GM19463 (cell line): ENCODE data around the gene PLXDC1.
"Not testable (repeated sequence)": the region's sequence is repeated elsewhere in the genome, so short reads cannot be mapped to it uniquely, and the experiment has no call there.

Experiments
- ATAC-seq: cut with Tn5 transposase; IDR thresholded peaks from one replicate; pipeline ENCODE4 v1.9.1; 2021; ENCODE audit warnings: mild to moderate bottlenecking, moderate library complexity; ENCODE audit not compliant: unreplicated experiment

The PLXDC1 gene

DNA sequence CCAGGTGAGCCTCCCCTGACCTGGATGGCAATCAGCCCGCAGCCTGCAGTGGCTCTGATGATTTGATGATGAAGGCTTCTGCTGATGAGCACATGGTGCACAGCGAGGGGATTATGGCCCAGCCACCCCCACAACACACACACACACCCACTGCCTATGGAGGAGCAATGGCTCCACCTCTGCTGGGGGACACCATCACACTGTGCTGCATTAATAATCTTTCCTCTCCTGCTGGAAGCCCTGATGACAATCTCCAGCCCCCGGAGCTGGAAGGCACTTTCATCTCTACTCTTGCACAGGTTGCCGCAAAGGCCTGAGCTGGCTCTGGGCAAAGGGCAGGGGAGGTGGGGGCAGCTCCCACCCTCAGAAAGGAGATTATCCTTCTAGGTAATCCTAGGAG lies 79.9 kb downstream of the PLXDC1 start:
- ATAC-seq = no peak

DNA sequence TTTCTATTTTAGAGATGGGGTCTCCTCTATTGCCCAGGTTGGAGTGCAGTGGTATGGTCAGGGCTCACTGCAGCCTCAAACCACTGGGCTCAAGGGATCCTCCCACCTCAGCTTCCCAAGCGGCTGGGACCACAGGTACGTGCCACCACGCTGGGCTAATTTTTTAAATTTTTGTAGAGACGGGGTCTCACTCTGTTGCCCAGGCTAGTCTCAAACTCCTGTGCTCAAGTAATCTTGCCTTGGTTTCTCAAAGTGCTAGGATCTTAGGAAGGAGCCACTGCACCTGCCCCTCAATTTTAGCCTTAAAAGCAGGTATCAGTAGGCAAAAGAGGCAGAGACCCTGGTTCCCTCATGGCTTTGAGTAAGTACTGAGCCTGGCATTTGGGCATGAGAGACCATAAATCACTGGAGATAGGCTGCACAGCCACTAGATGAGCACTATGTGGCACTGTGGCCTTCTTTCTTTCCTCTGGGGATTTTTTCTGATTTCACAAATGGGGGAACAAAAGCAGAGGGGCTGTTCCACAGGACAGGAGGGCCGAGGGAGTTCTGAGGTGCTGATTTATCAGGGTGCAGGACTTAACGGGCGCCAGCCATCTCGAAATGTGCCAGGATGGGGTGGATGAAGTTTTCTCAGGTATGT lies 82.2 kb downstream of the PLXDC1 start:
- ATAC-seq = no peak

DNA sequence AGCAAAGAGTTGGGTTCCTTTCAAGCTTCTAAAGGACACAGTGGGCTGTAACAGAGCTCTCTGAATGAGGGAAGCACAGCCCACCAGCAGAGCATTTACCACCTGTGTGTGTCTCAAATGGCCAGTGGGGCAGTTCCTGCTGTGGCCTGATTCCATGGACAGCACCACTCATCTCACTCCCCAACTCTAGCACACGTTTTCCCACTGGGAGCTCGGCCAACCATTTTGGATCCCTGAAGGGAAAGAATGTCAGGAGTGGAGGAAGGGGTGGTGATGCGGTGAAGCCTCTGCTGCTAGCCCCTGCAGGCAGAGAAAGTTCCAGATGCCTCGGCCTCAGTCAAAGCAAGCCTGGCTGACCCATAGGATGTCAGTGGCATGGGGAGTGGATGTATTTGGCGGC lies 86.6 kb downstream of the PLXDC1 start:
- ATAC-seq = no peak

DNA sequence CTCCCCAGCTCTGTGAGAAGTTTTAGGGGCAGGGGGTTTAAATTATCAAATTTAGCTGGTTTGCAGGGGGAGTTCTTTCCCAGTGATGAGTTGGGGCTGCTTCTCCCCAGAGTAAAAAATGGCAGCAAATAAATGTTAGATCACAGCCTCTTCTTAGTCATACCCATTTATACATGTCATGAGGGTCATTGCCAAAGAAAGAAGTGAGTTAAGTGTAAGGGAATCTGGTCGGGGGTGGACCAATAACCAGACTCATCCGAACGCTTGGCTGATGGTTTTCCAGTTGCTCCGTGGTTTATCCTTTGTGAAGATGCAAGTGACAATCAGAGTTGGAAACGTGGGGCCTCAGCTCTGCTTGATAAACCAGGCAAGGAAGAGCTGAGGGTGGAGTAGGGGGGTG lies 87.1 kb downstream of the PLXDC1 start:
- no peak for ATAC-seq

DNA sequence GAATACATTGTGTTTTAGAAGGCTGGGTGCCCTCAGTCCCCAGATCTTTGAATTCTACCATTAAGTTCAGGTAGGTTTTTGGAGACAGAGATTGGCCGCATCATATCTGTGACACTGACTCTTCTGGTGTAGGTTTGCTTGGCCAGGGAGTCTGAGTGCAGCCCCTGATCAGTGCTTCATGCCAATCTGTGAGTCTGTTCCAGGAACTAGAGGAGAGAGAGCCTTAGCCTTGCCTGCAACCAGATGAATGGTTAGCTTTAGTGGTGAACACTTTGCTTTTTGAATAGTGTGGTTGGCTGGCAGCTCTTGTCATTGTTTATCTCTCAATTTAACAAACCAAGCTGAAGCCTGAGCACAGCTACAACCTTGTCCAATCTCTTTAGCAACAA lies 87.8 kb downstream of the PLXDC1 start:
- no peak for ATAC-seq

DNA sequence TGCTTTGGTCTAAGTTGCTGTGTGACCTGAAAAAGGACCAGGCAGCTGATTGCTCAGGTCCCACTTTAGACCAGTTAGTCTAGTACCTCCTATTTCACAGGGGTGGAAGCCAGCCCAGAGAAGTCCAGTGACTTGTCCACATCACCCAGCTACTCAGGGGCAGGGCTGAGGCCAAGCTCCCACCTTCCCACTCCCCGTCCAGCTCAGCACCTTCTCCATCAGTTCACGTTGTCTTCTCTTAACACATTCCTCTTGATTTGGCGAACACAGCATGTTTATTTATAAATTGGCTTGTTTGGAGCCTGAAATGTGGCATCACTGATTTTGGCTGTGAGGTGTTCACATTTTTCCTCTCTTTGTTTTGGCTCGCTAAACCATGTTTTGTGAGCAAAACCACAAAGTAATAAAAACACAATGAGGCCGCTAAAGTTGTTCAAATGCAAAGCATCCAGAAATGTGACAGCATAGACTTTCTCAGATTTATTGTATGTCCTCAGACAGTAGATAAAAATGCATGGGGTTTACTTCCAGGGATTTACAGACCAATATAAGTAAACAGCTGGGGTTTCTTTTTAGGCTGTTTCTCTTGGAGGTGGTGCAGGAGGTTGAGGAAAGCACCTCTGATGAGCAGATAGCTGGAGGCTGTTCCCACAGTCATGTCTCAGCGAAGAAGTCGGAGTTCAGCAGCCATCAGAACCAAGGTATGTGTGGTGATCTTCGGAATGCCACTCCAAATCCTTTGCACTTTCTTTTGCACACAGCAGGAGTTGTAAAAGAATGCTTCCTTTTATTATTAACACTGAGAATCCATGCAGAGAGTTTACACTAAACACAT lies 88.4 kb downstream of the PLXDC1 start:
- ATAC-seq = no peak

DNA sequence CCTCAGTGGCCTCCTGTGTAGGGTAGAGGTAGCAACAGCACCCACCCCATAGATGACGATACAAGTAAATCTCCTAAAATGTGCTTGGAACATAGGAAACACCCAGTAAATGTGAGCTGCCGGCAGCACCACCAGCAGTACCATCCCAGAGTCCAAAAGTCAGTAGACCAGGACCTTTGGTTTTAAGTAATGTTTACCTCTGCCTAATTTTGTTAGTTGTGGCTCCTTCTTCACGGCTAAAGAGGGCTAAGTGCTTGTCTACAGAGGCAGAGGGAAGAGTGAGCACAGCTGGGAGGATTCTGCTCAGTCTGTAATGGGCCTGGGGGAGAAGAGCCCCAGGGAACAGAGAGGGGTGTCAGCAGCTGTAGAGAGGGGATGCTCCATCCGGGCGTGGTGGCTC lies 92.9 kb downstream of the PLXDC1 start:
- ATAC-seq = no peak

DNA sequence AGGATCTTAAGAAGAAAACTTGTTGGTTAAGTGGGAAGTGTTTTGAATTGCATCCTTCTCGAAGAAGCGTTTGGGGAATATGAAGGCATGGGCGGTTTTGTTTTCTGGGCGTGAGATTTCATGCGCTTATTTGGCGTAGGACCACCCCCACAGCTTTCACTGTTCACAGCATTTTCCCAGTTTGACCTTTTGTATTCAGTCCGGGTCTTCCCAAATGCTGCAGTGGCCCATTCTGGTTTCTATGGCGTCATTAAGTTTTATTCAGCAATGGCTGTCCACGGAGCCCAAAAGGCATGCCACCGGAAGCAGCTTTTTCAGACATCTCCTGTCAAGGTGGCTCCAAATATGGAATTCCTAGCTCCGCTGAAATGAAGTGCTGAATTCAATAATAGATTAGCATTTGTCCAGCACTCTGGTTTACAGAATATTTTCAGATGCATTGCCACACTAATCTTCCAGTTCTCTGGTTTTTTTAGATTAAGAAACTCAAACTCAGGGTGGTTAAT lies 93.7 kb downstream of the PLXDC1 start:
- ATAC-seq = no peak

DNA sequence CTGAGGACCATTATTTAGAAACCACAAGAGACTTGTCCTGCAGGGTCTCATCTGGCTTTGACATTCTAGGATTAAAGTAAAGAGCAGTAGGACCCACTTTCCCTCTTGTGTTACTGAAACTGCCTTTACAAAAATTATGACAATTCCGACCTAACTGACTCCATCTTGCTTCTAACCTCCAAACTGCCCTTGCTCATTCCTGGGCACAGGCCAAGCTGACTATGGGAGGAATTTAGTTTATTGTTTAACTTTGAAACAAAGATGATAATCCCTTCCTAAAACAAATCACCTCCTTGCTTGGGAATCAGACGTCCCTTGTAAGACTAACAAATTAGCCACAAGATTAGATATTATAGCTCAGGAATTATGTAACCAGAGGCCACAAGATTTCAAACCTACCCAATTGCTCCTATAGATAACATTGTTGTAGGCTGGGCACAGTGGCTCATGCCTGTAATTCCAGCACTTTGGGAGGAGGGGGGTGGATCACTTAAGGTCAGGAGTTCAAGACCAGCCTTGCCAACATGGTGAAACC lies 97.3 kb downstream of the PLXDC1 start:
- no peak for ATAC-seq

DNA sequence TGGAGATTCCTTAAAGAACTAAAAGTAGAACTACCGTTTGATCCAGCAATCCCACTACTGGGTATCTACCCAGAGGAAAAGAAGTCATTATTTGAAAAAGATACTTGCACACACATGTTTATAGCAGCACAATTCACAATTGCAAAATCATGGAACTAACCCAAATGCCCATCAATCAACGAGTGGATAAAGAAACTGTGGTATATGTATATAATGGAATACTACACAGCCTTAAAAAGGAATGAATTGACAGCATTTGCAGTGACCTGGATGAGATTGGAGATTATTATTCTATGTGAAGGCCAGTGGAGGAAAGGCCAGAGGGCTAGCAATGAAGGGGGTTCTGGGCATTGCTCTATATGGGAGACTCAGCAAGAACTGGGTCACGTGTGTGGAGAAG lies 99.0 kb downstream of the PLXDC1 start:
- not testable (repeated sequence) for ATAC-seq

DNA sequence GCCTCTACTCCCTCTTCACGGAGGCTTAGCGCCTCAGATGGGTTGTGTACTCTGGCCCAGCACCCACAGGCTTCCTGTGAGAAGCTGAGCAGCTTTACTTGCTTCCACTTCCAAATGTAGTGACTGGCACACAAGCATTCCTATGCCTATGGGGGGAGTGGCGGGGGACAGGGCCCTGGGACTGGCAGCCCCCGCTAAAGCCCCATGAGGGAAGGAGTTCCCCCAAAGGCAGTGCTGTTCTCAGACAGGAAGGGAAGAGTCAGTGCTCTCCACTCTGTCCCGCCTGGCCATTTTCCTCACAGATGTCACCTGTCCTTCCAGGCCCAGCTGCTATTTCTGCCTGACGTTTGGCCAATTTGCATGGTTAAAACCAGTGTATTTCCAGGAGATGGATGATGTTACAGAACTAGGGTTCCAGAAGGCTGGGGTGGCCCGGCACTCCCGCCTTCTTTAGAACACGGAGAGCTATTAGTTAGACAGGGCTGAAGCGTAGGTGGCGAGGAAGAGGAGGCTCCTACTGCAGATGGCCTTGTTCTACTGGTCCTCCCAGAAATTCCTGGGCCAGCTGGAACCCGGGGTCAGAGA lies 100.3 kb downstream of the PLXDC1 start:
- no peak for ATAC-seq

DNA sequence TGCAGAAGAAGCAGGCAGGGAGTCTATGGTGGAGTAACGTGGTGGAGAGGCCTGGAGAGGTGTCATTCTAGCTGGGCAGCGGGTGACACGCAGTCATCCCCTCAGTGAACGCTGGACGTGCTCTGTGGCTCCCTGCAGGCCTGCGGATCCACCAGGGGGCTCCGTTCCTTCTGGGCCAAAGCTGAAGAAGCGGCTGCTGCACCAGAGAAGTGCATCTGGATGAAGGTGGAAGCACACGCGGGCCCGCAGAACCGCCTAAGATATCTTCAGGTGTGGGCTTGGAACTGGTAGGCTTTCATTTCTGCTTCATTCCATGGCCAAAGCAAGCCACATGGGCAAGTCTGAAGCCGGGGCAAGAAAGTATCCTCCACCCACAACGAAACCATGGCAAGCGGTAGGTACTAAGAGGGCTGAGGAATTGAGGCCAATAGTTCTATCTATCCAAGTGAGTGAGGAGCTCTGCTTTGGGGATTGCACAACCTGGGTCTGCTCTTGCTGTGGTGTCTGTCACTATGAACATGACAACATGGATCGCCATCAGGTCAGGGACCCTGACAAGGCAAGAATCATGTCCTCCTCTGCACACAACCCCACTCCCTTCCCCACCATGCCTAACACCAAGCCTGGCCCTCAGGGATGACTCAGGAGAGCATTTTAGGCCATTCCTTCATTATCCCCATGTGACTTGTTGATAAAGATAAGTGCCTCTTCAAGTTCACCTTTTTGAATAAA lies 105.3 kb downstream of the PLXDC1 start:
- ATAC-seq = no peak

DNA sequence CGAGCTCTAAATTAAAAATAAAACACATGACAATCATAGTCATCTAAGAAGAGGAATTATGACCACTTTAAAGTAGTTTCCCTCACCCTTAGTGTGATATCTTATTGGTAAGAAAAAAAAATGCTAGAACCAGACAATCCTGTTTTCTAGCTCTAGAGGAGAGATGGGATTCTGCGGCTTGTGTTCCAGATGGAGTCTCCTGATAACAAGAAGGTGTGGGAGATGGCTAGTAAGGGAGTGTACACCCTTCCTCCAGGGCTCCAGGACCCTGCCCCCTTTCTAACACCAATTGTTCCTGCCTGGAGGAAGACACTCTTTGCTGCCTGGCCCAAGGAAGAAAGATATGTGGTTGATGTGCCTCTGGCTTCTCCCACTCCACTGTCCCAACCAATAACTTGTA lies 115.4 kb downstream of the PLXDC1 start:
- ATAC-seq = no peak

DNA sequence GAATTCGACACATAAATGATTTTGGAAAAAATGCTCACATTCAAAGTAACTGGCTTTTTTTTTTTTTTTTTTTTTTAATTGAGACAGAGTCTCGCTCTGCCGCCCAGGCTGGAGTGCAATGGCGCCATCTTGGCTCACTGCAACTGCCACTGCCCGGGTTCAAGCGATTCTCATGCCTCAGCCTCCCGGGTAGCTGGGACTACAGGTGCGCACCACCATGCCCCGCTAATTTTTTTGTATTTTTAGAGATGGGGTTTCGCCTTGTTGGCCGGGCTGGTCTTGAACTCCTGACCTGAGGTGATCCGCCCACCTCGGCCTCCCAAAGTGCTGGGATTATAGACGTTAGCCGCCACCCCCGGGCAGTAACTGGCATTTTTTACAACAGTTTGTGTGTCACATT lies 115.9 kb downstream of the PLXDC1 start:
- not testable (repeated sequence) for ATAC-seq

DNA sequence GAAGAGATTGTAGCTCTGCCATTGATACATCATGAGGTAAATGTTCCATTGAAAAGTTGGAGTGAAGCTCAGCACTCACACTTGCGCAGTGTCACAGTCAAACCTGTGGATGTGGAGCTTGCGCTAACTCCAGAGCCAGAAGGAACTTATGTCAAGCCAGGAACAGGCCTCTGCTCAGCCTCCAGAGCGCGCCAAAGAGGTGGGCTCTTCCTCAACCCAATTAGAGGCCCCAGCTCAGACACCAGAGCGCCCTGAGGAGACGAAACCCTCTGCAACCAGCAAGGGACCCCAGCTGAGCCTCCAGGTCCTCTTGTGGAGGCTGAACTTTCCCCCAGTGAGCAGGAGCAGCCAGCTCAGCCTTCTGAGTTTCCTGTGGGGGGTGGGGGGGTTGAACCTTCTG lies 122.7 kb downstream of the PLXDC1 start:
- no peak for ATAC-seq

DNA sequence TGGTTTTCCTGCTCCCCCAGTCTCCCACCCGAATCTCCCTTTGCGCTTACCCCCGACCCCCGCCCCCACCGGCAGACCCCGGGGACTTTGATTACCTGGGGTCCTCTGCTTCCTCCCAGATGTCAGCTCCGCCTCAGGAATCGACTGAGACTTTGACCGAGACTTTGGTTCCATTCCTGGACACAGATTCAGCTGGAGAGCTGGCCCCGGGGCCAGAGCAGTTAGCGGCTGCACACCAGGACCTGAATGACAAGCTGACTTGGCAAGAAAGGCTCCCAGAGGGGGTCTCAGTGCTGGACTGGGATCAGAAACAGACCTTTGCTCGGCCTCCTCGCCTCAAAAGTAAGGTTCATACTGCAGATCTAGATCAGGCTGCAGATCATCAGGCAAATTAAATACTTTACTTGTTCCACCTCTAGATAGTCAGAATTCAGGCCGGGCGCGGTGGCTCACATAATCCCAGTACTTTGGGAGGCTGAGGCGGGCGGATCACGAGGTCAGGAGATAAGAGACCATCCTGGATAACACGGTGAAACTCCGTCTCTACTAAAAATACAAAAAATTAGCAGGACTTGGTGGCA lies 123.9 kb downstream of the PLXDC1 start:
- ATAC-seq = no peak

DNA sequence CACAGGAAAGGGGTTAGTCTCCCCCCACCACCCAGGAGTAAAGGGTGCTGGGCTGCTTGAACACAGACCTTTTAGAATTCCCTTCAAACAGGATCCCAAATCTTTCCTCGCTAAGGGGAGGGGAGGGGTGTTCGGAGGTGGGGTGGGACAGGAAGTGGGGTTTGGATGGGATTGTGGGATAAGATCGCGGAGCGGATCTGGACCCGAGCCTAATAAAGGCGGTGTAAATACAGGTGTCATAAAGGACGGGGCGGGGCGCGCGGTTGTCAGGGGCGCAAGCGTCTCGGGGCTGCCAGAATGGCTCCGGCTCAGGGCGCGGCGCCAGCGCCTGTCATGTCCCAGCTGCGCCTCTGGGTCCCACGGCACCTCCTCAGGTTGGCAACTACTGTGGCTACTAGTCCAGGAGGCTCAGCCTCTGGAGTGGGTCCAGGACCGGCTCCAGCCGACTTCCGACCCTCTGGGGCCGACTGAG lies 124.4 kb downstream of the PLXDC1 start:
- no peak for ATAC-seq

DNA sequence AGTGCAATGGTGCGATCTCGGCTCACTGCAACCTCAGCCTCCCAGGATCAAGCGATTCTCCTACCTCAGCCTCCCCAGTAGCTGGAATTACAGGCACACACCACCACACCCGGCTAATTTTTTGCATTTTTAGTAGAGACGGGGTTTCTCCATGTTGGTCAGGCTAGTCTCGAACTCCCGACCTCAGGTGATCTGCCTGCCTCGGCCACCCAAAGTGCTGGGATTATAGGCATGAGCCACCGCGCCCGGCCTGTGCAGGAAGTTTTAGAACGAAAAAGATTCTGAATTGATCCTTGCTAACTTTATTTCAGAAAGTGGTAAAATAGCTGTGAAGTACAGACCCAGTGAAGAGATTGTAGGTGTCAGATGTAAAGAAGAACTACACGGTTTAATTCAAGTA lies 125.1 kb downstream of the PLXDC1 start:
- ATAC-seq = not testable (repeated sequence)

DNA sequence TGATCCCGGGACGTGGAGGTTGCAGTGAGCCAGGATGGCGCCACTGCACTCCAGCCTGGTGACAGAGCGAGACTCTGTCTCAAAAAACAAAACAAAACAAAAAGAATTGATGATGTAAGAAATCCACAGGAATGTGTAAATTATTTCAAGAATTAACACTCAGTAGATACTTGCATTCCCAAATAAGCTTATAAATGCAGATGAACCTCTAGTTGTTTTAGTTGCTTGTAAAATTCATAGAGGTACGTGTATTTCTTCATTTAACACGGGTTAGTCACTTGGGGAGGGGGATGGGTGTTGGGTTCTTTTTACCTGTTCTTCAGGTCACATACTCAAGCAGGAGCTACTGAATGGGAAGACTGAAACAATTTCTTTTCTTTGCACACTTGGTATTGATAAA lies 128.5 kb downstream of the PLXDC1 start:
- no peak for ATAC-seq

DNA sequence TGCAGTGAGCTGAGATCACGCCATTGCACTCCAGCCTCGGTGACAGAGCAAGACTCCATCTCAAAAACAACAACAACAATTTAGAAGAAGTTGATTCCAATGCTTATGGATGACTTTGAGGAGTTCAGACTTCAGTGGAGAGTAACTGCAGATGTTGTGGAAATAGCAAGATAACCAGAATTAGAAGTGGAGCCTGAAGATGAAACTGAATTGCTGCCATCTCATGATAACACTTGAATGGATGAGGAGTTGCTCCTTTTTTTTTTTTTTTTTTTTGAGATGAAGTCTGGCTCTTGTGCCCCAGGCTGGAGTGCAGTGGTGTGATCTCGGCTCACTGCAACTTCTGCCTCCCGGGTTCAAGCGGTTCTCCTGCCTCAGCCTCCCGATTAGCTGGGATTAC lies 131.4 kb downstream of the PLXDC1 start:
- not testable (repeated sequence) for ATAC-seq
